ENCODE data around the gene SKIL. TPM values are rescaled to one million over a fixed set of nuclear protein-coding genes. Genes with fewer than 3 reads are reported as not detected.

Gene SKIL
- total RNA-seq, 2 experiments from 2014 or later = 15.6 to 20.3 TPM

DNA sequence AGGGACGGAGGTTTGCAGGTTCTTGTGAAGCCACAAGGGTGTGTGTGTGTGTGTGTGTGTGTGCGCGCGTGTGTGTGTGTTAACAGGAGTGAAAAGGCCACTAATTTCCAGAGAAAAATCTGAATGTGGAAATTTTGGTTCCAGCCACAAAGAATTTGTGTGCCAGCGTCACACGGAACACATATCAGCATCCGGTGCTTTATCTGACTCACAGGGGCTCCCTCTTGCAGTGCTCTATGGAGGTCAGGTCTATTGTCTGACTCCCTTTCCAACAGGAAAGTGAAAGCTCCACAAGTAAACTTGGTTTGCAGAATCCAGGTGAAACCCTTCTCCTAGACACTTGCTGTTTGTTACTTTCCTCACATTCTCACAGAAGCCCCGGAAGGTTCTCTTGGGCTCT is 67.4 kb downstream of the SKIL start:
- ChIA-PET CTCF (no interaction called here), POLR2A (no interaction called here)
- Mint-ChIP-seq H3K4me1 (peaks cover 21% of the 10 kb centered on the region), H3K4me3 (no peak overlapping the region), H3K27ac (no peak overlapping the region), H3K9me3 (ENCODE audit: low read depth) (no peaks in the 10 kb centered on the region), H3K36me3 (ENCODE audit: low read depth) (no peaks in the 10 kb centered on the region), H3K27me3 (peaks cover 20% of the 10 kb centered on the region)
- DNase-seq = no peak
- intact Hi-C loops (cut with DNase I, micrococcal nuclease) = loop anchor here in 1 of 2 experiments (5.0 kb wide), 1 partner anchor 432 kb away; no protein-coding TSS in a partner anchor
- no peak for ATAC-seq

DNA sequence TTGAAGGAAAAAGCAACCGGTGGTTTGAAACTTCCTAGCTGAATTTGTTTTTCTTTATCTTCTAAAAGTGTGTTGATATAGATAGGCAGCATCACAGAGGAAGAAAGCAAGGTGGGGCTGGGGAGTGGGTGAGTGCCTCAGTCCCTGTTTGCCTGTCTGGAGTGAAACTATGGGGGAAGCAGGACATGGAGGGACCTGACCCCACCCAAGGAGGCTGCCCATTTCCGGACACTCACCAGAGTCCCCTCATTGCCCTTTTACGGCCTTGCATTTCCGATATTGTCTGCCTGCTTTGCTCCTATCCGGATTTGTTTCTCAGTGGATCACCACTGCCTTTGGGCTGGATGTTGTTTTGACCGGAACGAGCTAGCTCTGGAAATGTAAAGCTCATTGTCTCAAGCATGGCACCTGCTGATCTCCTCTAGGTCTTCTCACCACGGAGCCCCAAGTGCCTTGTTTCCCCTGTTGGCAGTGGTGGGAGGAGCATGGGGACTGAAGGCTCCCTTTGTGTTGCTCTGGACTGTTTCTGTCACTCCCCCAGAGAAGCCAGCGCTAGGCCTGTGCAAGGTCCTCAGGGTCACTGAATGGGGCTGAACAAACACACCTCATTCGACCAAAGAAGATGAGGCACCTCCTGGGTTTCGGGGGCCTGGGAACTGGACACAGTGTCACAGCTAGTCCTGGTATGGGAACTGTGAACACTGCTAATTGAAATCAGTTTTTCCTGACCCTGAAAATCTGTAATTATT is 68.2 kb downstream of the SKIL start:
- peaks cover 13% of the 10 kb centered on the region for H3K27me3 Mint-ChIP-seq
- H3K36me3 Mint-ChIP-seq (ENCODE audit: low read depth) = no peaks in the 10 kb centered on the region
- H3K4me1 Mint-ChIP-seq = peaks cover 18% of the 10 kb centered on the region
- no peak overlapping the region for H3K27ac Mint-ChIP-seq
- H3K9me3 Mint-ChIP-seq (ENCODE audit: low read depth) = no peaks in the 10 kb centered on the region
- DNase-seq = no peak
- ChIA-PET CTCF (interaction anchor here (1.0 kb wide), 1 partner anchor 12 kb away, joined by 3 read pairs; no protein-coding TSS in a partner anchor), POLR2A (no interaction called here)
- no peak for ATAC-seq
- H3K4me3 Mint-ChIP-seq = no peak overlapping the region
- intact Hi-C loops (cut with DNase I, micrococcal nuclease) = loop anchor here in 1 of 2 experiments (5.0 kb wide), 1 partner anchor 432 kb away; no protein-coding TSS in a partner anchor

DNA sequence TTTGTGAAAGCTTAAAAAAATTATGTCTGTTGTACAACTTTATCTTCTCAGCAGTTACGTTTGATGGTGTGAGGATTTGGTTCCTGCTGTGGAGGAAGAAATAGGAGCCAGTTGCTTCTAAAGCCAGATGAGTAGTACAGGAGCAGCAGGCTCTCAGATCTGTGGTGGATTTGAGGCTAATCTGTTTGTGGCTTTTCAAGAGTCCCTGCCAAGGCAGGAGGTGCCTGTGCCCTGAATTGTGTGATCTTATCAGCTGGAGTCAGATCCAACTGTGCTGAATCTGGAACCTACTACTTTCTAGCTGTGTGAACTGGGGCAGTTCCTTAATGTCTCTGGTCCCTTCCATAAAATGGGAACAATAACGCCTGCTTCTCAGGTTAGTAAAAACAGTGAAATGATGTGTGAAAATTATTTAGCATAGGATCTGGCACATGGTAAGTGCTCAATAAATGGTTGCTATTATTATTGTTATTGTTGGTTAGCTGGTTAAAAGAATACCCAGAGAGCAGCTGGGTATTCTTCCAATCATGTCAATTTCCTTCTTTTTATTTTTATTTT is 68.8 kb downstream of the SKIL start:
- Mint-ChIP-seq H3K9me3 (ENCODE audit: low read depth) (no peaks in the 10 kb centered on the region), H3K36me3 (ENCODE audit: low read depth) (no peaks in the 10 kb centered on the region), H3K4me1 (peaks cover 18% of the 10 kb centered on the region), H3K27ac (no peak overlapping the region), H3K27me3 (peaks cover 9% of the 10 kb centered on the region), H3K4me3 (no peak overlapping the region)
- DNase-seq (no peak), ATAC-seq (peak; percentile 23)
- POLR2A ChIA-PET = no interaction called here
- intact Hi-C loops (cut with DNase I, micrococcal nuclease) = loop anchor here in 1 of 2 experiments (5.0 kb wide), 1 partner anchor 431 kb away; no protein-coding TSS in a partner anchor
- CTCF ChIA-PET = interaction anchor here (1.0 kb wide), 1 partner anchor 13 kb away, joined by 3 read pairs; no protein-coding TSS in a partner anchor

DNA sequence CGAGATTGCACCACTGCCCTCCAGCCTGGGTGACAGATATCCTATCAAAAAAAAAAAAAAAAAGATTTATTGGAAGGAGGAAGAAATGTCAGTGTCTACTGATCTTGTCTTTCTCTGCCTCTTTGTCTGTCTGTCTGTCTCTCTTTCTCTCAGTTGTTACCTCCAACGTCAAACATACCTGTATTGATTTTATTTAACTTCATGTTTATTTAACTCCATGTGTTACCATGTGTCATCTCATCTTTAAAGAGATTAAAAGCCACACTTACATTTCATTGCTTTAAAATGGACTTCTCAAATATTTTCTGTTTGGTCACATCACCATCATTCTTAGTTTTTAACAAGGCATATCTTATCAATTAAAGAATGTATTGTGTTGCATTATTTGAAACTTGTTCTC is 70.6 kb downstream of the SKIL start:
- POLR2A ChIA-PET = no interaction called here
- CTCF ChIA-PET = interaction anchor here (1.1 kb wide), 1 partner anchor 9 kb away, joined by 3 read pairs; no protein-coding TSS in a partner anchor
- peaks cover 5% of the 10 kb centered on the region for H3K27me3 Mint-ChIP-seq
- intact Hi-C loops (cut with DNase I, micrococcal nuclease) = loop anchor here in 1 of 2 experiments (5.0 kb wide), 1 partner anchor 429 kb away; no protein-coding TSS in a partner anchor
- H3K4me1 Mint-ChIP-seq = peaks cover 18% of the 10 kb centered on the region
- ATAC-seq (no peak), DNase-seq (no peak)
- no peaks in the 10 kb centered on the region for H3K9me3 Mint-ChIP-seq (ENCODE audit: low read depth)
- no peak overlapping the region for H3K4me3 Mint-ChIP-seq
- no peaks in the 10 kb centered on the region for H3K36me3 Mint-ChIP-seq (ENCODE audit: low read depth)
- H3K27ac Mint-ChIP-seq = no peak overlapping the region

DNA sequence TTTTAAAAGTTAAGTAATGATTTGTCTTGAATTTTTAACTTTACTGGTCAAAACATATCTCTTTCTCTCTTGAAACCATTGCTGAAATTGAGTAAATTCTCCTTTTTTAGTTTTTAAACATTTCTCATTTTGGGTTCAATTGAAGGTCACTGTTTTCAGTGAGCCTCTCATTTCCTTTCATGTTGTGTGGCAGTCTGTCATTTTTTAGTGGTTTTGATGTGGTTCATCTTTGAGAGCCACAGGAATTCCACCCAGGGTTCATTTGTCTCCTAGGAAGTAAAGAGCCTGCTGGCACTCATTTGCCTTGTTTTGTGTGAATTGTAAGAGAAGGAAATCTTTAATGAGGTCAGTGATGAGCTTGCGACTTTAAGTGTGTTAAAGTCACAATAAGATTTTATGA is 71.5 kb downstream of the SKIL start:
- intact Hi-C loops (cut with DNase I, micrococcal nuclease) = loop anchor here in 1 of 2 experiments (5.0 kb wide), 1 partner anchor 428 kb away; no protein-coding TSS in a partner anchor
- ATAC-seq (peak; percentile 57), DNase-seq (no peak)
- H3K9me3 Mint-ChIP-seq (ENCODE audit: low read depth) = no peaks in the 10 kb centered on the region
- no peaks in the 10 kb centered on the region for H3K36me3 Mint-ChIP-seq (ENCODE audit: low read depth)
- H3K27me3 Mint-ChIP-seq = peaks cover 2% of the 10 kb centered on the region
- CTCF ChIA-PET = interaction anchor here (1.4 kb wide), 1 partner anchor 16 kb away, joined by 4 read pairs; no protein-coding TSS in a partner anchor
- peaks cover 18% of the 10 kb centered on the region for H3K4me1 Mint-ChIP-seq
- POLR2A ChIA-PET = no interaction called here
- no peak overlapping the region for H3K27ac Mint-ChIP-seq
- H3K4me3 Mint-ChIP-seq = no peak overlapping the region

DNA sequence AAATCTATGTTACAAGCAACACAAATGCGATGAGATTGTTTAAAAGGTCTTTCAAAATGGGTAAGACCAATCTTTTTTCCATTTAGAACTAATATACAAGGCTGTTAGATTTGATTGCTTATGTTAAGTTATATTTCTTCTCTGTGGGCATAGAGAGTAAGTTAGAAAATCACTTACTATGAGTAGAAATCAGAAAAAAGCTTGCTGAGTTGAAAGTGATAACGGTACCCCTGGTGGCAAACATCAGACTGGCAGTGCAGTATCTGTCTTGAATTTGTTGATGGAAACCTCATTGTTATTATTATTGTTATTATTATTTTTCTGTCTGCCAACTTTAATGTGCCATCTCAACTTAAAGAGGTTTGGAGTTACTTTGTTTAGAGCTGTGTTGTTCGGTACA is 73.5 kb downstream of the SKIL start:
- Mint-ChIP-seq H3K27ac (no peak overlapping the region), H3K27me3 (no peaks in the 10 kb centered on the region), H3K4me3 (no peak overlapping the region), H3K36me3 (ENCODE audit: low read depth) (no peaks in the 10 kb centered on the region), H3K9me3 (ENCODE audit: low read depth) (no peaks in the 10 kb centered on the region), H3K4me1 (peaks cover 18% of the 10 kb centered on the region)
- ChIA-PET POLR2A (no interaction called here), CTCF (interaction anchor here (0.6 to 1.3 kb wide), 4 partner anchors 15 to 381 kb away, joined by 3 to 5 read pairs (median 4); no protein-coding TSS in a partner anchor)
- intact Hi-C loops (cut with DNase I, micrococcal nuclease) = no loop called here
- ATAC-seq (no peak), DNase-seq (no peak)

DNA sequence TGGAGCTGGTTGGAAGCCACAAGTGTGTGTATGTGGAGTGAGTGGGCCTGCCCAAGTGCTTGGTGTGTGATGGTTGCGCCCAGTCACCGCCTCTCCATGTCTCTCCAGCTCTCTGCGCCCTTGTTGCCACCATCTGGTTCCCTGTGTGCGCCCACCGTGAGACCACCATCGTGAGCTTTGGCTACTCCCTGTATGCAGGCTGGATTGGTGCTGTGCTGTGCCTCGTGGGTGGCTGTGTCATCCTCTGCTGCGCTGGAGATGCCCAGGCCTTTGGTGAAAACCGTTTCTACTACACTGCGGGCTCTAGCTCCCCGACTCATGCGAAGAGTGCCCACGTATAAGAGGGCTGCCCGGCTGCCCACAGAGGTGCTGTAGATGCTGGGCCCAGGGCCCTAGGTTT is 74.9 kb downstream of the SKIL start:
- H3K27me3 Mint-ChIP-seq = no peaks in the 10 kb centered on the region
- no peak for DNase-seq
- H3K36me3 Mint-ChIP-seq (ENCODE audit: low read depth) = no peaks in the 10 kb centered on the region
- H3K4me1 Mint-ChIP-seq = peaks cover 18% of the 10 kb centered on the region
- no peak overlapping the region for H3K27ac Mint-ChIP-seq
- ChIA-PET CTCF (interaction anchor here (0.7 to 1.1 kb wide), 4 partner anchors 11 to 380 kb away, joined by 3 to 7 read pairs (median 4); no protein-coding TSS in a partner anchor), POLR2A (no interaction called here)
- no peak for ATAC-seq
- no peaks in the 10 kb centered on the region for H3K9me3 Mint-ChIP-seq (ENCODE audit: low read depth)
- intact Hi-C loops (cut with DNase I, micrococcal nuclease) = no loop called here
- H3K4me3 Mint-ChIP-seq = no peak overlapping the region

DNA sequence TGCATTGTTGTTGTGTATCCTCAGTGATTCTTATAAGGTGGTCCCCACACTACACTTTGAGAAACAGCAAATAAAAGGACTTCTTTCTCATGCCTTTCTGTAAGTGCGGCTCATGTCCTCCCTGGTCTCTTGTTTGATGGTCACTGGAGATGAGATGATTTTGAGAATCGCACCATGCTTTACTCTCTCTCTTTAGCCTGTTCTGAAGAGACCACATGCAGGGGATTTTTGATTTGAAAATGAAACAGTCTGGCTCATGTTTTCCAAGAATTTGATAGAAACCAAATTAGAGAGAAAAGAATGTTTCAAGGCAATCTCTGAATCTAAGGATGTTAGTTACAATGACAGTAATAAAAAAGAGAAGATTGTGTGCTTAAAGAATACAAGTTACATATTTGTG is 79.2 kb downstream of the SKIL start:
- no peak for ATAC-seq
- no peaks in the 10 kb centered on the region for H3K36me3 Mint-ChIP-seq (ENCODE audit: low read depth)

DNA sequence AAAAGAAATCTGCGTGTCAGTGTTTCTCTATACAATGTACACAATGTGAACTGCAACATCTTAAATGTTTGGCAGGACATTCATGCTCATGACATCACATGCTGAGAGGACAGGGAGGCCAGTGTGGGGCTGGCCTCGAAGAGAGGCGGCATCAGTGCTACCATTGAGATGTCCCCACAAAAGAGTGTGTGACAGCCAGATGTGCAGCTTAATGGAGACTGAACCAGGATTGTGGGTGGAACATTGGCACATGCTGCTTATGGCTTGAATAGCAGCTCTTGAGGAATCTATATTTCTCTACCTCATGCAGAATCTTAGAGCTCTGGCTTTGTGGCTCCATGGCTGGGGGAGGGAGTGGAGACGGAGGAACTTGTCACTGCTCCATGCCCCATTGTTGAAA is 79.7 kb downstream of the SKIL start:
- intact Hi-C loops (cut with DNase I, micrococcal nuclease) = no loop called here
- Mint-ChIP-seq H3K27ac (no peak overlapping the region), H3K4me3 (no peak overlapping the region), H3K36me3 (ENCODE audit: low read depth) (no peaks in the 10 kb centered on the region), H3K9me3 (ENCODE audit: low read depth) (no peaks in the 10 kb centered on the region), H3K4me1 (peaks cover 7% of the 10 kb centered on the region), H3K27me3 (peaks cover 11% of the 10 kb centered on the region)
- ATAC-seq (no peak), DNase-seq (no peak)
- ChIA-PET CTCF (interaction anchor here (1.3 kb wide), 1 partner anchor 9 kb away, joined by 3 read pairs; no protein-coding TSS in a partner anchor), POLR2A (no interaction called here)

More for the DNA sequence above, 79.2 kb downstream of the SKIL start:
- H3K27me3 Mint-ChIP-seq = peaks cover 11% of the 10 kb centered on the region
- peaks cover 7% of the 10 kb centered on the region for H3K4me1 Mint-ChIP-seq
- no peak overlapping the region for H3K4me3 Mint-ChIP-seq
- DNase-seq = no peak
- CTCF ChIA-PET = interaction anchor here (1.3 kb wide), 1 partner anchor 9 kb away, joined by 3 read pairs; no protein-coding TSS in a partner anchor
- POLR2A ChIA-PET = no interaction called here
- no peaks in the 10 kb centered on the region for H3K9me3 Mint-ChIP-seq (ENCODE audit: low read depth)
- no peak overlapping the region for H3K27ac Mint-ChIP-seq
- intact Hi-C loops (cut with DNase I, micrococcal nuclease) = no loop called here

DNA sequence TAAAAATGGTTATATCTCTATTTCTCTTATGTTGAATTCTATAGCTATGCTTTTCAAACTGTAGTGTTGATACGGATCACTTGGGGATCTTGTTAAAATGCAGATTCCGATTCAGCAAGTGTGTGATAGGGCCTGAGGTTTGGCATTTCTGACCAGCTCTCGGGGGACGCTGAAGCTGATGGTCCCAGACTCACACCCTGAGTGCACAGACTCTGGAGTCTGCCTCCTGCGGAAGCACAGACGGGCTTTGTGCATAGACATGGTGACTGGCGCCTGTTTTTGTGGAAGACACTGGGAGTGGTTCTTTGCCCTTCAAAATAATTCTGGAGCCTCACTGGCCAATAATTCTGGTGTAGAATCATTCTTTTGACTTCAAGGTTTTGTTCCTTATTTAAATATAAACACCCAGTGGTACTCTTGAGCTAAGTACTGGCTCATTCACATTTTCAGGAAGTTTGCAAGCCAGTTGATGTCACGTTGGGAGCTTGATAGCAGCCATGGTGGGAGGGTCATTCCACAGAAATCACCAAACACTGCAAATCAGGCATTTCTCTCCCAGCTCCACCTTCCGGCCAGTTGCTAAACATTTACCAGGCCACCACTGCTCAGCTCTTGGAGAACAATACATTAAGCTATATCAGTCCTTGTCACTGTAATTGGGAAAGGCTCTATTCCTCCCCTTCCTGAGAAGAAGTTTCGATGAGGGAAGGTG is 80.3 kb downstream of the SKIL start:
- Mint-ChIP-seq H3K4me3 (no peak overlapping the region), H3K4me1 (peaks cover 7% of the 10 kb centered on the region), H3K27me3 (peaks cover 15% of the 10 kb centered on the region), H3K27ac (no peak overlapping the region), H3K36me3 (ENCODE audit: low read depth) (no peaks in the 10 kb centered on the region), H3K9me3 (ENCODE audit: low read depth) (no peaks in the 10 kb centered on the region)
- ATAC-seq = no peak
- DNase-seq = no peak
- intact Hi-C loops (cut with DNase I, micrococcal nuclease) = no loop called here
- POLR2A ChIA-PET = no interaction called here
- CTCF ChIA-PET = interaction anchor here (1.3 kb wide), 1 partner anchor 10 kb away, joined by 3 read pairs; no protein-coding TSS in a partner anchor

DNA sequence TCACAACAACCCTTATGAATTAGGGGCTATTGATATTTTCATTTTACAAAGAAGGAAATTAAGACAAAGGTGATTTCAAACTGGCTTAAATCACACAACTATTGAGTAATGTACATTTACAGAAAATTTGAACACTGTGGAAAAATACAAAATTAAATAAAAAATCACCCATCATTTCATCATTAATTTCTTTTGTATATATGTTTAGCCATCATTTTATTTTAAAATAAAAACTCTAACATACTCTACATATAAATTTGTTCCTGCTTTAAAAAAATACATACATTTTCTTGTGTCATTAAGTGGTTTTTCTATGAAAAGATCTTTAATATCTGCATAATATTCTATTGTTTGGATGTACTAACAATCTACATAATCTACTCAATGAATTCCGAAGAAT is 81.3 kb downstream of the SKIL start:
- ATAC-seq = no peak
- ChIA-PET POLR2A (no interaction called here), CTCF (interaction anchor here (0.6 kb wide), 1 partner anchor 9 kb away, joined by 3 read pairs; no protein-coding TSS in a partner anchor)
- Mint-ChIP-seq H3K27me3 (peaks cover 15% of the 10 kb centered on the region), H3K27ac (no peak overlapping the region), H3K4me1 (peaks cover 7% of the 10 kb centered on the region), H3K36me3 (ENCODE audit: low read depth) (no peaks in the 10 kb centered on the region), H3K4me3 (no peak overlapping the region), H3K9me3 (ENCODE audit: low read depth) (no peaks in the 10 kb centered on the region)
- DNase-seq = no peak
- intact Hi-C loops (cut with DNase I, micrococcal nuclease) = no loop called here

Measured in activated CD4-positive, alpha-beta T cell treated with anti-CD3 and anti-CD28 coated beads for 36 hours (primary cell).